OCI-LY3 (cell line): ENCODE data around the gene ZNF735.
"Not testable (repeated sequence)": the region's sequence is repeated elsewhere in the genome, so short reads cannot be mapped to it uniquely, and the experiment has no call there.

Source experiments
- EZH2phosphoT487 ChIP-seq: fragments of 200-600 bp; shearing (Covaris generic); IDR thresholded peaks from 2 replicates; pipeline ENCODE4 v1.6.1; 2018; ENCODE audit warnings: antibody characterized with exemption, mixed run types, low read depth
- TF ChIP-seq, protein P1 (sequence below): fragments of 200-600, 300-600 bp; sonication (generic); IDR thresholded peaks from 2 replicates; pipeline ENCODE4 v1.5.1; 2014; ENCODE audit warnings: antibody characterized with exemption, low read length, low read depth

DNA sequence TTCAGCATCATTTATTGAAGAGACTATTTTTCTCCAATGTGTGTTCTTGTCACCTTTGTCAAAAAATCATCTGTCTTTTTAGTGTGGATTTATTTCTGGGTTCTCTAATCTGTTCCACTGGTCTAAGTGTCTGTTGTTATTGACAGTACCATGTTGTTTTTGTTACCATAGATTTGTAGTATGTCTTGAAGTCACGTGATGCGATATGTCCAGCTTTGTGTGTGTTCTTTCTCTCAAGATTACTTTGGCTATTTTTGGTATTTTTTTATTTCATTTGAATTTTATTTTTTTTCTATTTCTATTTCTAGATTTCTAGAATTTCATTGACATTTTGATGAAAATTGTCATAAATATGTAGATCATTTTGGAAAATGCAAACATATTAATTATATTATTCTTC, 36.0 kb upstream of the ZNF735 start:
- TF ChIP-seq, protein P1, sequence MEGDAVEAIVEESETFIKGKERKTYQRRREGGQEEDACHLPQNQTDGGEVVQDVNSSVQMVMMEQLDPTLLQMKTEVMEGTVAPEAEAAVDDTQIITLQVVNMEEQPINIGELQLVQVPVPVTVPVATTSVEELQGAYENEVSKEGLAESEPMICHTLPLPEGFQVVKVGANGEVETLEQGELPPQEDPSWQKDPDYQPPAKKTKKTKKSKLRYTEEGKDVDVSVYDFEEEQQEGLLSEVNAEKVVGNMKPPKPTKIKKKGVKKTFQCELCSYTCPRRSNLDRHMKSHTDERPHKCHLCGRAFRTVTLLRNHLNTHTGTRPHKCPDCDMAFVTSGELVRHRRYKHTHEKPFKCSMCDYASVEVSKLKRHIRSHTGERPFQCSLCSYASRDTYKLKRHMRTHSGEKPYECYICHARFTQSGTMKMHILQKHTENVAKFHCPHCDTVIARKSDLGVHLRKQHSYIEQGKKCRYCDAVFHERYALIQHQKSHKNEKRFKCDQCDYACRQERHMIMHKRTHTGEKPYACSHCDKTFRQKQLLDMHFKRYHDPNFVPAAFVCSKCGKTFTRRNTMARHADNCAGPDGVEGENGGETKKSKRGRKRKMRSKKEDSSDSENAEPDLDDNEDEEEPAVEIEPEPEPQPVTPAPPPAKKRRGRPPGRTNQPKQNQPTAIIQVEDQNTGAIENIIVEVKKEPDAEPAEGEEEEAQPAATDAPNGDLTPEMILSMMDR = not testable (repeated sequence)
- not testable (repeated sequence) for TF ChIP-seq EZH2phosphoT487
